Gastroesophageal sphincter (tissue), 4 donors: Measurements from ENCODE around the gene PLBD2. TPM values are rescaled to one million over a fixed set of nuclear protein-coding genes. Genes with fewer than 3 reads are reported as not detected.

Source experiments
- ATAC-seq: fragments of 150-250 bp; one replicate; pipeline ENCODE4 v1.9.1; 2016; ENCODE audit warnings: mild to moderate bottlenecking, moderate library complexity
- H3K27ac ChIP-seq, 4 donors: fragments of 200-600 bp; sonication (generic) in 3 of 4; 1 replicate in 3 of 4; 2 replicates in 1 of 4; pipeline ENCODE4 v1.5.1; 2016 to 2019
- H3K27me3 ChIP-seq: fragments of 200-600 bp; sonication (generic); one replicate; pipeline ENCODE4 v1.5.1; 2019
- H3K36me3 ChIP-seq, 2 donors: fragments of 200-600 bp; sonication (generic); one replicate each; pipeline ENCODE4 v1.5.1; 2019; ENCODE audit warnings: control low read depth in 1 of 2
- H3K4me1 ChIP-seq, 3 donors: fragments of 200-600 bp; sonication (generic); 1 replicate in 2 of 3; 2 replicates in 1 of 3; pipeline ENCODE4 v1.5.1; 2016 to 2019; ENCODE audit warnings: control low read depth in 2 of 3
- H3K4me3 ChIP-seq, 2 donors: fragments of 200-600 bp; sonication (generic); one replicate each; pipeline ENCODE4 v1.5.1; 2019; ENCODE audit warnings: mild to moderate bottlenecking in 1 of 2, moderate library complexity in 1 of 2
- H3K9me3 ChIP-seq, 3 donors: fragments of 200-600 bp; sonication (generic); one replicate each; pipeline ENCODE4 v1.5.1; 2017 to 2019; ENCODE audit warnings: control low read depth in 2 of 3
- CTCF ChIP-seq, 4 experiments: fragments of 200-600 bp in 2 of 4; fragments of 450-650 bp in 2 of 4; sonication (generic) in 1 of 4; IDR thresholded peaks; one replicate each; pipeline ENCODE4 v1.5.1; 2017 to 2019; ENCODE audit warnings: antibody characterized with exemption in 4 of 4, mild to moderate bottlenecking in 2 of 4, moderate library complexity in 2 of 4
- EP300 ChIP-seq: sonication (generic); formaldehyde crosslinking; IDR thresholded peaks from one replicate; pipeline ENCODE4 v1.6.1; 2017; ENCODE audit warnings: antibody characterized with exemption, mild to moderate bottlenecking
- POLR2A ChIP-seq, 2 donors: fragments of 450-650 bp; IDR thresholded peaks; one replicate each; pipeline ENCODE4 v1.6.1; 2017; ENCODE audit warnings: antibody characterized with exemption in 2 of 2, mild to moderate bottlenecking in 2 of 2, moderate library complexity in 1 of 2
- POLR2AphosphoS5 ChIP-seq: sonication (generic); formaldehyde crosslinking; IDR thresholded peaks from one replicate; pipeline ENCODE4 v1.6.1; 2017; ENCODE audit warnings: antibody characterized with exemption
- WGBS, 2 donors: methylation state at CpG; one replicate each; pipeline ENCODE4 v1.1.5; 2018; ENCODE audit warnings: low coverage in 1 of 2; 5-methylcytosine and 5-hydroxymethylcytosine counted together
- total RNA-seq, 4 donors: library from RNA; depleted of rRNA; stranded (reverse); fragments of >200 nt; gene quantifications; one replicate each; pipeline ENCODE4 v1.1.0, GENCODE V29; 2016

The PLBD2 gene
- total RNA-seq, 4 donors from 2014 or later: 23.1 to 54.4 (median 31.3) TPM

GRCh38 chr12:113369391-113369985 lies 11.1 kb downstream of the PLBD2 start:
- no peaks in the 10 kb centered on the region for H3K27me3 ChIP-seq
- H3K27ac ChIP-seq: no peak overlapping the region
- TF ChIP-seq EP300 (no peak), CTCF (IDR thresholded peaks at IDR 0.05) (no peak), POLR2A (IDR thresholded peaks at IDR 0.05) (no peak), POLR2AphosphoS5 (no peak)
- 53 to 66% methylated on average over 5 to 6 of the region's 6 CpGs for WGBS, 2 donors
- H3K36me3 ChIP-seq: peaks cover 0 to 63% of the 10 kb centered on the region in 2 donors
- H3K4me1 ChIP-seq: peaks cover 0 to 7% (median 0%) of the 10 kb centered on the region in 3 donors
- H3K4me3 ChIP-seq: no peak overlapping the region
- no peak for ATAC-seq
- H3K9me3 ChIP-seq: no peaks in the 10 kb centered on the region

DNA sequence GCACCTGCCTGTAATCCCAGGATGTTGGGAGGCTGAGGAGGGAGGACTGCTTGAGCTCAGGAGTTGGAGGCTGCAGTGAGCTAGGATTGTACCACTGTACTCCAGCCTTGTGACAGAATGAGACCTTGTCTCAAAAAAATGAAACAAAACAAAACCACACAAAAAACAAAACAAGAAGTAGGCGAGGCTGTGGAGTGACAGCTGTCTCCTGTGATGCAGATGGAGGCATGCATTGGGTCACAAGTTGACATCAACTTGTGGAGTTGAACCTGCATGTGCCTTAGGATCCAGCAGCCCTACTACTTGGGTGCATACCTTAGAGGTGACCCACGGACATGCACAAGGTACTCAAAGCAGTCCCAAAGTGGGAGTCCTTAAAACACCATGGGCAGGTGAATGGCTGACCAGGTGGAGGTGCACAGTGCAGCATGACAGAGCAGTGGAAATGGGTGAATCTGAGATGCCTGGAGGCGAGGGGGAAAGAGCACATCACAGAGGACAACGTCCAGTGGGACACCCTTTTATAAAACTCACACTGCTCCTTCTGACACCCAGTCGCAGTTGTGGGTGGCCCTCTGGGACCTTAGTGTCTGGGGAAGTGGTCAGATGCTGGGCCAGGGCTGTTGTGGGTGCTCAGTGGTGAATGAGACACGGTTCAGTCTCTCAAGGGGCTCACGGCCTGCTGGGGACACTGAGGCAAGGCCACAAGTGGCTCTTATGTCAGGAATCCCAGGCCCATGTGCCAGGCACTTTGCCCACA lies 12.7 kb downstream of the PLBD2 start:
- peaks cover 0 to 68% of the 10 kb centered on the region in 2 donors for H3K36me3 ChIP-seq
- peaks cover 0 to 7% (median 0%) of the 10 kb centered on the region in 3 donors for H3K4me1 ChIP-seq
- no peak overlapping the region for H3K27ac ChIP-seq
- no peak for TF ChIP-seq POLR2A (IDR thresholded peaks at IDR 0.05)
- TF ChIP-seq CTCF (IDR thresholded peaks at IDR 0.05): no peak
- no peak for TF ChIP-seq EP300
- TF ChIP-seq POLR2AphosphoS5: no peak
- H3K9me3 ChIP-seq: no peaks in the 10 kb centered on the region
- H3K4me3 ChIP-seq: no peak overlapping the region
- ATAC-seq: no peak
- H3K27me3 ChIP-seq: no peaks in the 10 kb centered on the region
- WGBS, 2 donors: 69 to 83% methylated on average over 1 to 2 of the region's 7 CpGs

DNA sequence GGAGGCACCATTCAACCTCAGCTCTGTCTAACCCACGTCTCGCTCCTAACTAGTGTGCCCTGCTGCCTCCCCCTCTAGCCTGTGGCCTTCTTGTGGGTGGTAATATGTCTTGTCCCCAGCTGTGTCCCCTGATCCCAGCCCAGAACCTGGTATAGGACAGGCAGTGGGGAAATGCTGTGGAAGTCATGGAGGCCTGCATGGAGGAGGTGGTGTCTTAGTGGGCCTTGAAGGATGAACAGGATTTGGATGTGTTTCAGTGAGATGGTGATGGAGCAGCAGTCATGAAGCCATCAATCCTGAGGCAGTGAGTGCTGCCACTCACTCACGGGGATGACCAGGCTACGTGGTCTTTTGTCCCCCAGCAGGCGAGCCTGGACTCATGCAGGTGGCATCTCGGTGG lies 13.4 kb downstream of the PLBD2 start:
- no peak overlapping the region for H3K27ac ChIP-seq

DNA sequence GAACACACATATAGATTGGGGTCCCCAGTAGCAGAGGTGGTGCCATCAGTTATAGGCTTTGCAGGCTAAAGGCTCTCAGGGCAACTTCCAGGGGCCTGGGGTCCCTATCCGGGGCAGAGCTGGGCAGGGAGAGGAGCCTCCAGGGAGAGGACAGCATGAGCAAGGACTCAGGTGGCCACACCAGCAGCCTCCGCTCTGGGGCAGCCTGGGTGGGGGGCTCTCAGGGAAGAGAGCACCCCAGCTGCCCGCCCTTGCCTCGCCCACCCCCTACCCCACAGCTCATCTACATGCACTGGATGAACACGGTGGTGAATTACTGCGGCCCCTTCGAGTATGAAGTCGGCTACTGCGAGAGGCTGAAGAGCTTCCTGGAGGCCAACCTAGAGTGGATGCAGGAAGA lies 14.0 kb downstream of the PLBD2 start:
- peaks cover 0 to 81% of the 10 kb centered on the region in 2 donors for H3K36me3 ChIP-seq

More for the DNA sequence above, 13.4 kb downstream of the PLBD2 start:
- no peak for ATAC-seq
- Histone ChIP-seq H3K27me3 (no peaks in the 10 kb centered on the region), H3K4me1 (peaks cover 0 to under 1% (median 0%) of the 10 kb centered on the region in 3 donors), H3K36me3 (peaks cover 0 to 75% of the 10 kb centered on the region in 2 donors), H3K9me3 (no peaks in the 10 kb centered on the region), H3K4me3 (no peak overlapping the region)
- WGBS, 2 donors: 96 to 100% methylated on average over 2 to 5 of the region's 6 CpGs
- no peak for TF ChIP-seq CTCF (IDR thresholded peaks at IDR 0.05)
- no peak for TF ChIP-seq POLR2A (IDR thresholded peaks at IDR 0.05)

More for the DNA sequence above, 14.0 kb downstream of the PLBD2 start:
- WGBS, 2 donors: 100% methylated on average over 1 of the region's 9 CpGs; no CpG with 5 or more reads in 1 of the 2 donors
- no peak for ATAC-seq
- no peak for TF ChIP-seq EP300
- TF ChIP-seq POLR2AphosphoS5: no peak
- TF ChIP-seq CTCF (IDR thresholded peaks at IDR 0.05): no peak
- no peak for TF ChIP-seq POLR2A (IDR thresholded peaks at IDR 0.05)
- Histone ChIP-seq H3K9me3 (no peaks in the 10 kb centered on the region), H3K4me1 (no peaks in the 10 kb centered on the region), H3K27me3 (no peaks in the 10 kb centered on the region), H3K4me3 (no peak overlapping the region), H3K27ac (no peak overlapping the region)
